ENCODE measurements around the gene TPRX1.
"Not testable (repeated sequence)": the region's sequence is repeated elsewhere in the genome, so short reads cannot be mapped to it uniquely, and the experiment has no call there.

The TPRX1 gene

GRCh38 chr19:47769534-47769933, 34.8 kb downstream of the TPRX1 start:
- peaks cover 1% of the 10 kb centered on the region for H3K27me3 Mint-ChIP-seq
- H3K27ac Mint-ChIP-seq = no peak overlapping the region
- no peak overlapping the region for H3K4me3 Mint-ChIP-seq
- intact Hi-C loops (cut with micrococcal nuclease) = no loop called here
- no peaks in the 10 kb centered on the region for H3K4me1 Mint-ChIP-seq (ENCODE audit: low read depth)
- no peaks in the 10 kb centered on the region for H3K9me3 Mint-ChIP-seq
- no peaks in the 10 kb centered on the region for H3K36me3 Mint-ChIP-seq (ENCODE audit: low read depth)

DNA sequence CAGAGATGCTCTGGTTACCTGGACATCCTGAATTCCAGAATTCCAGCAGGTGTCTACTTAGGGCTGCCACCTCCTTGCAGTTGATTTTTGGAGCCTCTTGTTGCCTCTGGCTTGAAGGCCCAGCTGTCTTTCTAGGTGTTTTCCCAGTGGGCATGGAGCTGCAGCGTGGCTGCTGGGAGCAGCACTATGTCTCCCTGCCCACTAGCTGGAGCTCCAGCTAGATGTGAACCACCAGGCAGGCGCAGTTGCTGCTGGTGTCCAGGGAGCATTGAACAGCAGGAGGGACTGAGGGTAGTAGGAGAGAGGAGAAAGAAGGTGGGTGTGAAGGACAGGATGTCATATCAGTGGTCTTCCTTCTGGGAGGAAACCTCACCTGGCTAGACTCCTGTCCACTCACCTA, 35.7 kb downstream of the TPRX1 start:
- Mint-ChIP-seq H3K9me3 (no peaks in the 10 kb centered on the region), H3K27me3 (peaks cover 1% of the 10 kb centered on the region), H3K27ac (no peak overlapping the region), H3K36me3 (ENCODE audit: low read depth) (no peaks in the 10 kb centered on the region), H3K4me3 (no peak overlapping the region), H3K4me1 (ENCODE audit: low read depth) (no peaks in the 10 kb centered on the region)
- intact Hi-C loops (cut with micrococcal nuclease) = no loop called here

- peaks cover 1% of the 10 kb centered on the region for H3K27me3 Mint-ChIP-seq
- H3K9me3 Mint-ChIP-seq = no peaks in the 10 kb centered on the region
- no peak overlapping the region for H3K27ac Mint-ChIP-seq
- intact Hi-C loops (cut with micrococcal nuclease) = no loop called here
- no peak overlapping the region for H3K4me3 Mint-ChIP-seq
- no peaks in the 10 kb centered on the region for H3K4me1 Mint-ChIP-seq (ENCODE audit: low read depth)
- no peaks in the 10 kb centered on the region for H3K36me3 Mint-ChIP-seq (ENCODE audit: low read depth)
Observed at GRCh38 chr19:47767349-47767748, 37.0 kb downstream of the TPRX1 start.

- Mint-ChIP-seq H3K27me3 (peaks cover 1% of the 10 kb centered on the region), H3K4me1 (ENCODE audit: low read depth) (no peaks in the 10 kb centered on the region), H3K9me3 (no peaks in the 10 kb centered on the region), H3K4me3 (no peak overlapping the region), H3K36me3 (ENCODE audit: low read depth) (no peaks in the 10 kb centered on the region), H3K27ac (no peak overlapping the region)
- intact Hi-C loops (cut with micrococcal nuclease) = loop anchor here (1.0 kb wide), 1 partner anchor 22 kb away; no protein-coding TSS in a partner anchor
Observed at GRCh38 chr19:47766670-47767069, 37.7 kb downstream of the TPRX1 start.

- no peaks in the 10 kb centered on the region for H3K36me3 Mint-ChIP-seq (ENCODE audit: low read depth)
- no peaks in the 10 kb centered on the region for H3K9me3 Mint-ChIP-seq
- H3K4me1 Mint-ChIP-seq (ENCODE audit: low read depth) = no peaks in the 10 kb centered on the region
- no peak overlapping the region for H3K4me3 Mint-ChIP-seq
- H3K27me3 Mint-ChIP-seq = peaks cover 1% of the 10 kb centered on the region
- intact Hi-C loops (cut with micrococcal nuclease) = loop anchor here (1.0 kb wide), 1 partner anchor 22 kb away; no protein-coding TSS in a partner anchor
- no peak overlapping the region for H3K27ac Mint-ChIP-seq
Observed at GRCh38 chr19:47766359-47766620, 38.1 kb downstream of the TPRX1 start.

GRCh38 chr19:47765523-47766358, 38.6 kb downstream of the TPRX1 start:
- no peaks in the 10 kb centered on the region for H3K4me1 Mint-ChIP-seq (ENCODE audit: low read depth)
- peaks cover 1% of the 10 kb centered on the region for H3K27me3 Mint-ChIP-seq
- H3K4me3 Mint-ChIP-seq = no peak overlapping the region
- no peaks in the 10 kb centered on the region for H3K36me3 Mint-ChIP-seq (ENCODE audit: low read depth)
- no peak overlapping the region for H3K27ac Mint-ChIP-seq
- intact Hi-C loops (cut with micrococcal nuclease) = loop anchor here (1.0 kb wide), 1 partner anchor 23 kb away; no protein-coding TSS in a partner anchor
- no peaks in the 10 kb centered on the region for H3K9me3 Mint-ChIP-seq

GRCh38 chr19:47764705-47765104, 39.6 kb downstream of the TPRX1 start:
- H3K4me1 Mint-ChIP-seq (ENCODE audit: low read depth); intact Hi-C loops (cut with micrococcal nuclease); H3K9me3 Mint-ChIP-seq; H3K4me3 Mint-ChIP-seq; H3K36me3 Mint-ChIP-seq (ENCODE audit: low read depth); H3K27me3 Mint-ChIP-seq; H3K27ac Mint-ChIP-seq: not testable (repeated sequence)

DNA sequence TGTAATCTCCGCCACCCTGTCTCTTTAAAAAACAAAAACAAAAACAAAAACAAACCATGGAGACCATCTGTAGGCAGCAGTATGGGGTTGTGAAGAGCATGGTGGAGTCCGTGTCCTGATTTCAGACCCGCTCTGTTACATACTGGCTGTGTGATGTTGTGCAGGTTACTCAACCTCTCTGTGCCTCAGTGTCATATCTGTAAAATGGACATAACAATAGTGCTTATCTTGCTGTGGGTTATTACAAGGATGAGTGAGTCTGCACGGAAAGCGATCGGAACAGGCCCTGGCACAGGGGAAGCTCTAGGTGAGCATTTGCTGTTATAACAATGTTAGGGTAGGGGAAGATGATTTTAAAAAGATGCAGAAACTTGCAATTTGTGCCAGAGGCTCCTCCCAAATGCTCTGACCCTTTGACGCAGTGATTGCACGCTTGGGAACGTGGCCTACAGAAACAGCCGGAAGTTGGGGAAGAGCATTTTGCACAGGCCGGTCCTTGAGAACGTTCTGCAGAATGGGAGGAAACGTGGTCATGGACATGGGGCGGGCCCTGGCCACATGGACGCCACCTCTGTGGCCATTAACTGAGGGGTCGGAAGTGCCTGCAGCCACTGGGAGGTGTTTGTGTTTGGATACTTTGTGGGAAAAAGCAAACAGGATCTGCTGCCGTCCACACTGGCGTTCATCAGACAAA, 41.6 kb downstream of the TPRX1 start:
- H3K4me1 Mint-ChIP-seq (ENCODE audit: low read depth) = no peaks in the 10 kb centered on the region
- H3K27me3 Mint-ChIP-seq = peaks cover 1% of the 10 kb centered on the region
- no peak overlapping the region for H3K4me3 Mint-ChIP-seq

GRCh38 chr19:47762151-47762550, 42.2 kb downstream of the TPRX1 start:
- intact Hi-C loops (cut with micrococcal nuclease) = no loop called here
- no peak overlapping the region for H3K27ac Mint-ChIP-seq

More for the DNA sequence above, 41.6 kb downstream of the TPRX1 start:
- Mint-ChIP-seq H3K27ac (no peak overlapping the region), H3K36me3 (ENCODE audit: low read depth) (peaks cover 28% of the 10 kb centered on the region), H3K9me3 (no peaks in the 10 kb centered on the region)
- intact Hi-C loops (cut with micrococcal nuclease) = no loop called here

DNA sequence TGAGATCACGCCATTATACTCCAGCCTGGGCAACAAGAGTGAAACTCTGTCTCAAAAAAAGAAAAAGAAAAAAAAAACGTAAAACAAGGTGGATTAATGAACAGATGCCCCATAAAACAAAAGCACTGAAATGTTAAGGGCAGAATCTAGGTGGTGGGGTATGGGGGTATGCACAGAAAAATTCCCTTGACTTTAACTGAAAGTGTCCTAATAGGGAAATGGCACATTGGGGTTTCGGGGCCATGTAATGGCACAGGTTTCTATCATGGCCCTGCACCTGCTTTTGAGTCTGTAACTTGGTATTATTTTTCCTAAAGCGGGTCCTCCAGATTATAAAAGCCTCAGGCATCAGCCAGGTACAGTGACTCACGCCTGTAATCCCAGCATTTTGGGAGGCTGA, 42.8 kb downstream of the TPRX1 start:
- no peak overlapping the region for H3K4me3 Mint-ChIP-seq
- H3K36me3 Mint-ChIP-seq (ENCODE audit: low read depth) = peaks cover 40% of the 10 kb centered on the region
- H3K9me3 Mint-ChIP-seq = no peaks in the 10 kb centered on the region
- H3K27me3 Mint-ChIP-seq = peaks cover 1% of the 10 kb centered on the region
- H3K27ac Mint-ChIP-seq = no peak overlapping the region
- intact Hi-C loops (cut with micrococcal nuclease) = no loop called here
- H3K4me1 Mint-ChIP-seq (ENCODE audit: low read depth) = no peaks in the 10 kb centered on the region

More at GRCh38 chr19:47762151-47762550, 42.2 kb downstream of the TPRX1 start:
- Mint-ChIP-seq H3K4me1 (ENCODE audit: low read depth) (no peaks in the 10 kb centered on the region), H3K4me3 (no peak overlapping the region), H3K9me3 (no peaks in the 10 kb centered on the region), H3K36me3 (ENCODE audit: low read depth) (peaks cover 34% of the 10 kb centered on the region), H3K27me3 (peaks cover 1% of the 10 kb centered on the region)

- no peaks in the 10 kb centered on the region for H3K27me3 Mint-ChIP-seq
- no peak overlapping the region for H3K4me3 Mint-ChIP-seq
- H3K9me3 Mint-ChIP-seq = no peaks in the 10 kb centered on the region
- H3K36me3 Mint-ChIP-seq (ENCODE audit: low read depth) = peaks cover 49% of the 10 kb centered on the region
- intact Hi-C loops (cut with micrococcal nuclease) = no loop called here
- no peaks in the 10 kb centered on the region for H3K4me1 Mint-ChIP-seq (ENCODE audit: low read depth)
- no peak overlapping the region for H3K27ac Mint-ChIP-seq
Observed at GRCh38 chr19:47760632-47760999, 43.7 kb downstream of the TPRX1 start.

DNA sequence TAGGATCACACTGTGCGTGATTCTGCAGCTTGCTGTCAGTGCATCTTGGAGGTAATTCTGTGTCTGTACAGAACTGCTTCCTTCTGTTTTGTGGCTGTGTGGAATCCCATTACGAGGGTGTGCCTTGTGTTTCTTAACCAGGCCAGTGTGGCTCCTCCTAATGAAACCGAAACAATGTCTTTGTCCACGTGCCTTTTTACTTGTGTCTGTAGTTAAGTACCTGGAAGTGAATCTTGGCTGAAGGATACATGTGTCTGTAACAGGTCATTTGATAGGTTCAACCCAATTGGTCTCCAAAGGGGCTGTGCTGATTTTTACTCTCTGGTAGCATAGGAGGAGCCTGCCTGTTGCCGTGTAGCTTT, 45.9 kb downstream of the TPRX1 start:
- Mint-ChIP-seq H3K27ac (no peak overlapping the region), H3K27me3 (no peaks in the 10 kb centered on the region), H3K4me1 (ENCODE audit: low read depth) (no peaks in the 10 kb centered on the region), H3K4me3 (no peak overlapping the region), H3K36me3 (ENCODE audit: low read depth) (peaks cover 71% of the 10 kb centered on the region), H3K9me3 (no peaks in the 10 kb centered on the region)
- intact Hi-C loops (cut with micrococcal nuclease) = no loop called here

DNA sequence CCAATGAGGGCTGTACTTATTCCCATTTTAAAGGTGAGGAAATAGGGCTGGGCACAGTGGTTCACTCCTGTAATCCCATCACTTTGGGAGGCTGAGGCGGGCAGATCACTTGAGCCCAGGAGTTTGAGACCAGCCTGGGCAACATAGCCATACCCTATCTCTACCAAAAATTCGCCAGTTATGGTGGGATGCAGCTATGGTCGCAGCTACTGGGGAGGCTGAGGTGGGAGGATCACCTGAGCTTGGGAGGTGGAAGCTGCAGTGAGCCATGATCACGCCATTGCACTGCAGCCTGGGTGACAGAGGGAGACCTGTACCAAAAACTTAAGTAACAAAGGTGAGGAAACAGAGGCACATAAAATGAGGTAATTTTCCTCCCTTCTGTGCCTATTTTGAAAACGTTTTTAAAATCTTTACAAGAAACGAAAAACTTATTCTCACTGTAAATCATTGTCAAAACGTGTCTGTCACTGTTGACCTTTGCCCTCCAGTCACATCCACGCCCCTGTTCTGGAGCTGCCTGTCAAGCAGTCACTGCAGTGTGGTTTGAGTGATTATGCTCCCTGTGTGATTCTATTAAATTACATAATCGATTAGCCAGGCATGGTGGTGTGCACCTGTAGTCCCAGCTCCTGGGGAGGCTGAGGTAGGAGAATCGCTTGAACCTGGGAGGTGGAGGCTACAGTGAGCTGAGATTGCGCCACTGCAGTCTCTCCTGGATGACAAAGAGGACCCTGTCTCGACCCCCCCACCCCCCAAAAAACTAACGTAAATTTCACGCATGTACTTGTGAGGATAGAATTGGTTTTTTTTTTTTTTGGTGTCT, 46.5 kb downstream of the TPRX1 start:
- Mint-ChIP-seq H3K4me3 (no peak overlapping the region), H3K27me3 (no peaks in the 10 kb centered on the region), H3K9me3 (no peaks in the 10 kb centered on the region), H3K36me3 (ENCODE audit: low read depth) (peaks cover 77% of the 10 kb centered on the region), H3K4me1 (ENCODE audit: low read depth) (no peaks in the 10 kb centered on the region), H3K27ac (no peak overlapping the region)
- intact Hi-C loops (cut with micrococcal nuclease) = no loop called here

DNA sequence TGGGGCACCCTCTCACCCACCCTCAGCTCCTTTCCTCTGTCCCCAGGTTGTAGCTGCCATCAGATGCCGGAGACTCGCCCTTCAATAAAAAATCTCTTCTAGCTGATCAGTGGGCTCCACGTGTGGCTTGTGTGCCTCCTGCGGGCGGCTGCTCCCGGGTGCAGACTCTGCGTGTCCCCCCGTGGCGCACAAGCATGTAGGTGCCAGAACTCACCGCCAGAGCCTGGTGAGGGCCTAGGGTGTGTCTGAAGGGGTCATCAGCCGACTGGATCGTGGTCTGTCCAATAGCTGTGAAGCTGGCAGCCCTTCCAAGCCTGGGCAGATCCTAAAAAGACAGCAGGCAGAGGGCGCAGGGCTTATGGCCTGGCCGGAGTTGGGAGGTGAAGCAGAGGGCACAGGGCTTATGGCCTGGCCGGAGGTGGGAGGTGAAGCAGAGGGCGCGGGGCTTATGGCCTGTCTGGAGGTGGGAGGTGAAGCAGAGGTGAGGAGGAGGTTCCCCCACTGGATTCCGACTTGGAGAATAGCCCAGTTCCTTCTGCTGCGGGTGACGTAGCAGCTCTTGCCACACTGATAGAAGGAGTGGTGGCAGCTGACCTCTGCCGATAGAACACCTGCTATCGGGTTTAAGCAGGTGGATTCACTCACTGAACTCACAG, 47.3 kb downstream of the TPRX1 start:
- peaks cover 84% of the 10 kb centered on the region for H3K36me3 Mint-ChIP-seq (ENCODE audit: low read depth)

More for the DNA sequence above, 47.3 kb downstream of the TPRX1 start:
- H3K27me3 Mint-ChIP-seq = no peaks in the 10 kb centered on the region
- no peak overlapping the region for H3K27ac Mint-ChIP-seq
- H3K4me3 Mint-ChIP-seq = no peak overlapping the region
- intact Hi-C loops (cut with micrococcal nuclease) = no loop called here
- no peaks in the 10 kb centered on the region for H3K9me3 Mint-ChIP-seq
- H3K4me1 Mint-ChIP-seq (ENCODE audit: low read depth) = no peaks in the 10 kb centered on the region
